Retina (tissue), 1 donor: Measurements from ENCODE around the gene CP.
"Not testable (repeated sequence)": the region's sequence is repeated elsewhere in the genome, so short reads cannot be mapped to it uniquely, and the experiment has no call there.

Experiments used
- DNase-seq: peaks from one replicate; pipeline ENCODE4 v3.0.0-alpha.2; 2016

Gene CP

GRCh38 chr3:149221783-149222517 is at the start of gene CP:
Gene CP, minus strand, starts transcription at chr3:149221829. Its CDS starts 37 bp downstream, at chr3:149221792.
- peak; percentile 40 for DNase-seq

GRCh38 chr3:149270180-149270579 is 48.6 kb upstream of the CP start:
- no peak for DNase-seq

DNA sequence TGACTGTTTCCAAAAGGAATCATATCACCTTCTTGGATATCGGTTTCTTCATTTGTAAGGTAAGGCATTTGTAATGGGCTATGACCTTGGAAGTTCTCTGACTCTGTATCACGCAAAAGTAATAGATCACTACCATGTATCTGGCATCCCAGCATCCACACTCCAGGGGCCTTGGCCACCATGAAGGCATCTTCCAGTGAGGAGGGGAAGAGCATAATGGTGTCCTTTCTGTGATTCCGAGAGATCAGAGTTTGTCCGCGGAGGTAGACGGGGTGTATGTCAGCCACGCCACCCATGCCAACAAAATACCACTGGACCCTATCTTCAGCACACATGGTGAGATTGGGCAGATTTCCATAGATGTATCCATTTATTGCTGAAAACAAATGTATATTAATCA is 48.1 kb upstream of the CP start:
- no peak for DNase-seq

DNA sequence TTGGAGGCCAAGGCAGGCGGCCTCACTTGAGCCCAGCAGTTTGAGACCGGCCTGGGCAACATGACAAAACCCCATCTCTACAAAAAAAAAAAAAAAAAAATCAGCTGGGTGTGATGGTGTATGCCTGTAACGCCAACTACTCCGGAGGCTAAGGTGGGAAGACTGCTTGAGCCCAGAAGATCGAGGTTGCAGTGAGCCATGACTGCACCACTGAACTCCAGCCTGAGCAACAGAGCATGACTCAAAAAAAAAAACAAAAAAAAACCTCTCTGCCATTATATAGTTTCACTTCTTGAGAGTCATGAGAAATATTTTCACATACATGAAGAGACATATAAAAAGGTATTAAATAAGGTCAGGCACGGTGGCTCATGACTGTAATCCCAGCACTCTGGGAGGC is 45.9 kb upstream of the CP start:
- DNase-seq: no peak

GRCh38 chr3:149266736-149267135 is 45.1 kb upstream of the CP start:
- DNase-seq: no peak

- DNase-seq: no peak
Observed at GRCh38 chr3:149263856-149264255, 42.2 kb upstream of the CP start.

- no peak for DNase-seq
Observed at GRCh38 chr3:149258714-149259113, 37.1 kb upstream of the CP start.

GRCh38 chr3:149258298-149258697 is 36.7 kb upstream of the CP start:
- no peak for DNase-seq

- no peak for DNase-seq
Observed at GRCh38 chr3:149252272-149252671, 30.6 kb upstream of the CP start.

- no peak for DNase-seq
Observed at GRCh38 chr3:149251186-149251585, 29.6 kb upstream of the CP start.

DNA sequence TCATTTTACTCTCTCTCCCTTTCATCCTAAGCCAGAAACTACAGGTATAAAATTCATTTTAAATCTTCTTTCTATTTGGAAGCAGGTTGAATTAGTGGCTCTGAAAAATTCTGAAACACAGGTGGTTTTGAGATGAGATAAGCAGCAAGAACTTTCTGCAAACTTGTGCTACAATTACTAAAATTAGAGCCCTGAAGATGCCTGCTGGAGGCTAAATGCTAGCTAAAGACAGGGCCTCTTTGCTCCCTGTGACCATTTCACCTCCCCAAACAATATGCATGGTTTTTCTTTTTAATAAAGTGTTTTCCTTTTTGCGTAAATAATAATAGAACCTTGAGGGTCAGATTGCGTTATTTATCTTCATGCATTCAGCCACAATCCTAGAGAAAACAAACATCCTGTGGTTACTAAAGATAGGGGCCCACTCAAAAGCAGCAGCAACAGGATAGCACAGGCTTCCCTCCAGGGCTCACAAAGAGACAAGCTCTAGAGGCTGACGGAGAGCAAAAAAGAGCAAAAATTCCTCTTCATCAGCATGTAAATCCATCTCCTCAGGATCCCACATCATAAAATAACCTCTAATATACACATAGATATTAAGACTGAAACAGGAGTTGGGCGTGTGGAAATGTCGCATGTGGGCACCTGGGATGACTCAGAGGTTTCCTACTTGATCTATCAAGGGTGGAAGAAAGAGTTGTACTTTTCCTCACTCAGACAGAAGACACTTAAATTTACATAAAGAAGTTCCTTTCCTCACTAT is 26.5 kb upstream of the CP start:
- DNase-seq: no peak

DNA sequence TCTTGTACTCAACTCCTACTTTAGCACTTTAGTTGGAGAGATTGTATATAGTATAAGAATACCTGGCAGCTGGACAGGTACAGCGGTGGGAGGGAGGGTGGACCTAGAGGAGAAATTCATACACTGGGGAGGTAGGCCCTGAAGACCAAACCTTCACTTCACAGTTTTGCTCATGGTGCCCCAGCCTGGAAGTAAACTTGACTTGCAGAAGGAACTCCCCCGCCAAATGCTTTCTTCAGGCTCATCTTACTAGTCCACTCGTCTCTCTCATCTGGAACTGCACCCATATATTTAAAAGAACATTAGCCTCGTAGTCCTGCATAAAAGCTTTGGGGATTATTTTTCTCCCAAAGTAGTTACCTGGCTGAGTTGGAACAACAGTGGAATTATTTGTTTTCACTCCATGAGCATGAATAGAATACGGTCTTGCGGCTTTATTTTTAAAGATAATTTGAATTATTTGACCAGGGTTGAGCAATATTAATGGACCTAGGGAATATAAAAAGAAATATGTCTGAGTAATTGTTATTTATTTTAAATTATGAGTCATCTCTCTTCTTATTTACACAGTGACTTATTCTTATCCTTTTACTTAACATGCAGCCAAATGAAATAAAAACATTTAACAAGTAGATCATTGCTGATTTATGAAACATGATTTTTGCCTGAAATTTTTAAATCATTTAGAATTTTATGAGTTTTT is 25.5 kb upstream of the CP start:
- no peak for DNase-seq

GRCh38 chr3:149245738-149246451 is 24.3 kb upstream of the CP start:
- DNase-seq: no peak

DNA sequence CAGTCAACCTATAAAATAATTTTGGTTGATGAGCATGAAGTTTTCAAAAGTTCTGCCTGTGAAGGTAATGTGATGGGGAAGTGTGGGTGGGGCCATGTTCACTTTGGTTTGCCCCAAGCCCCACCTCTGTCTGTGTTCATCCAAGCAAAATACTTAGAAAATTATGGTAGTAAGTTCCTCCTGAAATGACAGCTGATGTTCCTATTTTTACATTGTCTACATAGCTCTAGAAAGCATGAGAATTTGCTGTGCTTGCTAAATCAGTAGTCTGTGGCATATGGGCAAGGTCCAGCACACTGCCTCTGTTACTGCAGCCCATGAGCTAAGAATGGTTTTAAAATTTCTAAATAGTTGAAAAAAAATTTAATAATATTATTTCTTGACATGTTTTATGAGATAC is 21.9 kb upstream of the CP start:
- DNase-seq: no peak

- no peak for DNase-seq
Observed at GRCh38 chr3:149239357-149239936, 17.8 kb upstream of the CP start.

DNA sequence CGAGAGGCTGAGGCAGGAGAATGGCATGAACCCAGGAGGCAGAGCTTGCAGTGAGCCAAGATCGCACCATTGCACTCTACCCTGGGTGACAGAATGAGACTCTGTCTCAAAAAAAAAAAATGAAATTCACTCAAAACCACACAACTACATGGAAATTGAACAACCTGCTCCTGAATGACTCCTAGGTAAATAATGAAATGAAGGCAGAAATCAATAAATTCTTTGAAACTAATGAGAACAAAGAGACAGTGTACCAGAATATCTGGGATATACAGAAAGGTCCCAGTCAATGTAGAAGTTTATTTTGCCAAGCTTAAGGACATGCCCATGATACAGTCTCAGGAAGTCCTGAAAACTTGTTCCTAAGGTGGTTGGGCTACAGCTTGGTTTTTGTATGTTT is 16.6 kb upstream of the CP start:
- DNase-seq: not testable (repeated sequence)

- DNase-seq: no peak
Observed at GRCh38 chr3:149235599-149236424, 14.2 kb upstream of the CP start.

GRCh38 chr3:149234671-149235245 is 13.1 kb upstream of the CP start:
- no peak for DNase-seq

- no peak for DNase-seq
Observed at GRCh38 chr3:149233323-149233722, 11.7 kb upstream of the CP start.

DNA sequence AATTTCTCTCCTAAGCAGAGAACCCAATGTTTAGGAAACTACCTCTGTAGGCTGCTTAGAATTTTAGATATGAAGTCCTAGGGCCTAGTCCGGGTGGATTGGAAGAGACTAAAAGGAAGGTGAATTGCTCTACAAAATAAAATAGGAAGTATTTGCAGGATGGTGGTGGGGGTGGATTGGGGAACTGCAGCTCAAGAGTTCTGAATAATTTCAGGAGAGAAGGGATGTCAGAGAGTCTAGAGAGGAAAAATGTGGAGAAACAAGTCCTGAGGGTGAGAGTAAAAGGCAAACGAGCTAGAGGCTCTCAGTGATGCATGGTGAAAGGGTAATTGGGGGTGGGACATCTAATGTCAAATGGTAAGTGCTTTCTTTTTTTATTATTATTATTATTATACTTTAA is 10.2 kb upstream of the CP start:
- no peak for DNase-seq

GRCh38 chr3:149227591-149228268 is 6.1 kb upstream of the CP start:
- no peak for DNase-seq
